Measurements from ENCODE around the gene FNDC3B.

FNDC3B gene

DNA sequence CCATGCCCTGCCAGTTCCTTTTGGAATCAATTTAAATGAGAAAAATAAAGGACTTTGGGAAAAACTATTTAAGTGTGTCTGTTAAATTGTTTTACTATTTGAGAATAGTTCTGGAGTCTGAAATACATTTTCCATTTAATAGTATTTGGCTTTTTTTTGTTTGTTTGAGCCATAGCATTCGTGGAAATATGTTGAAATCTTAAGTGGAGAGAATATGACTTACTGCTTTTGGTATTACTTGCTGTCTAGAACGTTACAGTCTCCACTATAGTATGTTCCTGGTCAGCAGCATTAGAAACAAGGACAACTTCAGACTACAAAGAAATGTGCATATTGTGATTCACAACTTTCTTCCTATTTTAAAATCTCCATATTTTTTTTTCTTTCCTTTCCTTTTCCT lies 229.5 kb downstream of the FNDC3B start:
- DNase-seq, result peak; percentile 45

DNA sequence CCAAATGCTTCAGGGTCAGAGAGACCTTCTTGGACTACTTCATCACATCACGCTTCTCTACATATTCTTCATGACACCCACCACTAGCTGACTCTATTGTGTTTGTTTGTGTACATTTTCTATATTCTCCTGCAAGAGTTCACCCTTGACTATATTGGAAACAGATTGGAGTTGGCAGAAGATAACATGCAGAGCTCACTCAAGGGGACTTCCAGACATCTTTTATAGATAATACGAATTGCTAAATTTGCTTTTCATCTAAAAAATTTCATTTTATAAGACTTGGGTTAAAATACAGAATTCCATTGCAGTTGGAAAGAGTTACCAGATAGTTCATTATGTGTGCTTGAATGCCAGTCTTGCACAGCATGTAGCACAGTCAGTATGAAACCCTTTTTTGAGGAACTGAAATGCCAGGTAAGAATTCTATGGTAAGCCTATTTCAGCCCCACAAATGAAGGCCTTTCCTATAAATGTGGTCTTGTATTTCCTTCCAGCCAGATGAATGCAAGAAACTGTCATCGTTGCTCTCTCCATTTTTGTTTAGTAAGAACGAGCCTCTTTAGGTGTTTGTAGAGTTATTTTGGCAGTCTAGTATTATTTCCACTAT lies 231.3 kb downstream of the FNDC3B start:
- DNase-seq, result no peak

DNA sequence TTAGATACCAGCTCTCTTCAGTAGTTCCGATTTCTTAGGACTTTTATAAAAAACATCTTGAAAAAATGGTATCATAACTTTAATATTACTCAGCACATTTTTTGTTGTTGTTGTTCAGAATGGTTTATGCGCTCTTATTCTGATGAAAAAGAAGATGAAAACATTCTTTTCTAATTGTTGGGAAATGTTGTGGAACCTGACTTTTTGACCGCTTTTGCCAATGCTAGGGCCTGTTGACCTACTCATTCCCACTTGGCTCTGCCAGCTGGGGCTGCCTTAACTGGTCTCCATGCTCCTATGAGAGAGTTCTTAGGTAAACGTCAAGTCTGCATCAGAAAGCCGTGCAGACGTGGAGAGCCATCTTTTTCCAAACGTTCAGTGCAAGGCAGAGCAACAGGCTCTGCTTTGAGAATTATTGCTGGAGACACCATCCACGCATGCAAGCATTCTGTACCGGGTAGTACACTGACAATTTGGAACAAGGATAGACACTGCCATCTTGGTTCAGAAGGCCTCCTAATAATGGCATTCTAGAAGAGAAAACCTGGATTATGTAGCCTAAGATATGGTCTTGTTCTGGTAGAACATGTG lies 232.1 kb downstream of the FNDC3B start:
- no peak for DNase-seq

DNA sequence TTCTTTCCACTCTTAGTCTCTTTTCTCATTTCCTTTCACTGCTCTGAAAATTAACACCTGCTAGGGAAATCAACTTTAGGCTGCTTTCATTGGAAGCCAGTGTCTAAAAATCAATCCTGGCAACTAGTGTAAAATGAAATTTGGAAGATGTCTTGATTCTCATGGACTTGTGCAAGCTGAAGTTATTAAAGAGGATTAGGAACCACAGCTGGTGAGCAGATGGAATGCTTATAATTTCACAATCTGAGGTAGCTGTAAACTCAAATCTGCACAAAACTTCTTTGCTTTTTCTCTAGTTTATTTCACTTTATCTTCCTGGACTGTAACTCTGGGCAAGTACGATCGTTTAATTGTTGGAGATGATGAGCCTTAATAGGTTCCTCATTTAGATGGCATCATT lies 233.3 kb downstream of the FNDC3B start:
- DNase-seq, result no peak

DNA sequence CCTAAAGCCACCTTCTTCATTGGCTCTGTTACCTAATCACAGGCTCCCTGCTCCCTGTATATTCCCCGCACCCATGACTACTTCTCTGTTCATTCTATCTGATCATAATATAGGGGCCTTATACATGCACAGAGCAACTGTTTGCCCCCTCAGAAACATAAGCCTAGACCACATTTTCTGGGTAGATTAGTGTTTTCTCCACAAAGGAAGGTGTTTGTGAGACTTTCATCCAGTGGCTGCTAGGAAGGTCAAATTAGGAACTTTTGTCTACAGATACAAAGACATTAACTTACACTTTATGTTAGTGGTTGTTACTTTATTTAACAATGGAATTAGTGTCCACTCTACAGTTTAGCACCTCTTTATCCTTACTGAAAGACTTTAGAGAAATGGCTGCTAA lies 234.0 kb downstream of the FNDC3B start:
- no peak for DNase-seq

DNA sequence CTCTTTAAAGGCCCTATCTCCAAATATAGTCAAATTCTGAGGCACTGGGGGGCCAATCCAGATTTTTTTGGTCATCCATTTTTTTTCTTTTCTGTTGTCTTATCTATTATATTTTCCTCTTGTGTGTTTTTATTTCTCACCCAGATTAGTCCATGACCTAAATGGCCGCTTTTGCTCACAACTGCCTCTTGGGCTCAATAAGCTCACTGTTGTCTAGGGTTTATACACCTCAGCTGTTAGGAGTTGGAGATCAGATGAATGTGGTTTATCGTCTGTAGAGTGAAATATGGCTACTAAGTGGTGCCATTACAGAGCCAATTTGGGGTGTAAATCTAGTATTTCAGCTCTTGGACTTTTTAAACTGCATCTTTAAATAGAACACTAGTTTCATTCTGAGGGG lies 235.5 kb downstream of the FNDC3B start:
- no peak for DNase-seq

DNA sequence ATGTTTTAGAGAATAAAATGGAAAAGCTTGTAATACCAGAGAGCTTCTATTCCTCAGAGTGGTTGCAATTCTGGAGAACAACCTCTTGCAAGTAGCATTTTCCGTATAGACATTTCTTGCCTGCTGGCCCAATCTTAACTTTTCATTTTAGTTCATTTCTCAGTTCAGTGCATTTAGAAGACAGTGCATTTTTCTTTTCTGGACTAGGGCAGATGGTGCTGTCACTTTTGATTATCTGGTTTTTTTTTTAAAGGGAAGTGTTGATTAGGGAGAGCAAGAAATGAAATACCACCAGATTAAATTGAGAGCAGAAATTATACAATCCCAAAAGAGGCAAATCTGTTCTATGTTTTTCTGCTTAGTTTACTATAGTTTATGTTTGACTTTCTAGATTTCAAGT lies 236.2 kb downstream of the FNDC3B start:
- no peak for DNase-seq

DNA sequence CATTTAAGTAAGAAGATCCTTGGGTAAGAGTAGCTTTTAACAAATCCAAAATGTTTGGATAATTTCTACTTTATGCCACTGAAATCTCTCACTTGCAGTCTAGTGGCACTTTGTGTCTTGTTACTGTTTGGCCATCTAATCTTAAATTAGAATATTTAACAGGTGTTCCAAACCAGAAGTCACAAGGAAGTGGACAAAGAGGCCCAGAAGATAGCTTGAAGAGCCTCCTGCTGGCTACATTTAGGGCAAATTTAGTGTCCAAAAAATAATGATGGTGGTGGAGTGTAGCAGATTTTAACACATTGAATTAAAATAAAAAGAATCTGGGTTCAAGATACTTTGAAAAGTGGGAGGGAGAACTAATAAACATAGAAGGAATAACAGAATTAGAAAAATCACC lies 236.7 kb downstream of the FNDC3B start:
- DNase-seq, result no peak

DNA sequence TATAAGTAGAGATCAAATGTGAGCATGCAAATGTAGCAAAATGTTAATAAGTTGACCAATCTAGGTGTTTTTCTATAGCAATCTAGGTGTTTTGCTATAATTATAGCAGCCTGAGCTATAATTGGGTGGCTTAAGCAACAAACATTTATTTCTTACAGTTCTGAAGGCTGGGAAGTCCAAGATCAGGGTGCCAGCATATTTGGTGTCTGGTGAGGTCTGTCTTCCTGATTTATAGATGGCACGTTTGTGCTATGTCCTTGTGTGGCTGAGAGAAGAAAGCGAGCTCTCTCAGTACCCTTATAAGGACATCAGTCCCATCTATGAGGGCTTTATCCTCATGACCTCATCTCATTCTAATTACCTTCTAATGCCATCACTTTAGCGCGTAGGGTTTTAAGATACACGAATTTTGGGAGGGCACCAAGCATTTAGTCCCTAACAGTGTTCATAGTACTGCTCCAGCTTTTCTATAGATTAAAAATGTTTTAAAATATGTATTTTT lies 237.8 kb downstream of the FNDC3B start:
- no peak for DNase-seq

DNA sequence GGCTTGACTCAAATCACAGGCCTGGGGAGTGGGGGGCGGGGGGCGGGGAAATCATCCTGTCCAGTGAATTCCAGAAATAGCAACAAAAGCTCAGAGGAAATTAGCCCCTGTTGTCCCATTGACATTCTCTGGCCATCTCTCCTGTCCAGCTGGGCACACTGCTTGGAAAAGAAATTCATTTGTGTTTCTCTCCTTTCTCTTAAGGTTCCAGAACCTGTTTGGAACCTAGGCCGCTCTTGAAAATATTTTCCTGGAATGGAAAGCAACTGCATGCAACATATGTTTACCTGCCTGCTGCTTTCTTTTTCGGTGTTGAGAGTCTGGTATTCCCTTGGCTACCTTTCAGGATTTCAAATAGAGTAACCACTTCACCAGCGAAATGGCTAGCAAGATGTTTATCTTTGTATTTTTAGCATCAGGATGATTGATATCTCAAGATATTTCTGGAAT lies 239.8 kb downstream of the FNDC3B start:
- DNase-seq, result peak; percentile 48

DNA sequence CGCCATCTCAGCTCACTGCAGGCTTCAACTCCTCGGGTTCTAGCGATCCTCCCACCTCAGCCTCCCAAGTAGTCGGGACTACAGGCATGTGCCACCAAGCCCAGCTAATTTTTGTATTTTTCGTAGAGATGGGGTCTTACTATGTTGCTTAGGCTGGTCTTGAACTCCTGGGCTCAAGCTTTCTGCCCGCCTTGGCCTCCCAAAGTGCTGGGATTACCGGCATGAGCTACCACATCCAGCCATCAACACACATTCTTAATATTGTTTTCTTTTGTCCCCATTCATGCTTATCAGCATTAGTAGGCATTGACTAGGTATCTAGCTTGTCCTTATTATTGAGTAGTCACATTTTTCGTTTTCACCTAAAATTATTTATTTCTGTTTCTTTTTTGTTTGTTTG lies 240.6 kb downstream of the FNDC3B start:
- DNase-seq, result peak; percentile 16

DNA sequence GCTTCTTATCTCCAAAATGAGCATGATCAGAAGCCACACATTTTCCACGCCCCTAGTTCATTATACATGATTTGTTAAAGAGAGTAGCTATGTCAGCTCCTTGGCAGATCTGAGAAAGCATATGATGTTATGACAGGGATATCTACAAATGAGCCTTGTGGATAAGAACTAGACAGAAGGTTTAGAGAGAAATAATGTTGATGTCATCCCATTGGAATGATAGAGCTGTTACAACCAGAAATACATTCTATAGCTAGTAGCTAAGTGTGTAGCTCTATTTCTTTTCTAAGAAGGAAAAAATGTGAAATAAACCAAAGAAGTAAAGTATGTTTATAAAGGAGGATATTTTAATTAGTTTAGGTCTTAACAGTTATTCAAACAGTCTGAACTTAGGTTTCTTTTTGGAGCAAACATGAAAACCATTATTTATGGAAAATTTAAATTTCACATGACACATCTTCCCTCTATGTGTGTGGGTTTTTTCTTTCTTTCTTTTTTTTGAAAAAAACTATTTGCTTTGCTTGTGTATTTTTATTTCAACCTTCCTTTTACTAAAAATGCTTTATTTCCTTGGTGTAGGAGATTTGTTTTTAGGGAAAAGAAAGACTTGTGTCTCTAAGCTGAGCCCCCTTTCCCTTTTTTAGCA lies 241.2 kb downstream of the FNDC3B start:
- DNase-seq, result peak; percentile 94

DNA sequence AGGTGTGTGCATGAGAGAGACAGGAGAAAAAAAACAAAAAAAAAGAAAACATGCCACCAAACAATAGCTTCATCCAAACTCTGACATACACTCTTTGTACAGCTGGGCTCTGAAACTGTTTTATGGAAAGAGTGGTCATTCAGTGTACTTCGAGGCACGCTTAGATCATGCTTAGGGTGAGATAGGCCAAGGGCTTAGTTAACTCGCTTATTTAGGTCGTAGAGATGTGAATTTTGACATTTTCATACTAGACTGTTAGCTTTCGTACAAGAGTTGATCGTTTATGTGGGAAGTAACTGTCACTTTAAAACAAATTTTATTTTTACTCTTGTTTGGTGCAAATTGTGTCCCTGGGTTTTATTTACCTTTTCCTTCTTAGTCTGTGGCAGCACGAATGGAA lies 242.5 kb downstream of the FNDC3B start:
- DNase-seq, result no peak

DNA sequence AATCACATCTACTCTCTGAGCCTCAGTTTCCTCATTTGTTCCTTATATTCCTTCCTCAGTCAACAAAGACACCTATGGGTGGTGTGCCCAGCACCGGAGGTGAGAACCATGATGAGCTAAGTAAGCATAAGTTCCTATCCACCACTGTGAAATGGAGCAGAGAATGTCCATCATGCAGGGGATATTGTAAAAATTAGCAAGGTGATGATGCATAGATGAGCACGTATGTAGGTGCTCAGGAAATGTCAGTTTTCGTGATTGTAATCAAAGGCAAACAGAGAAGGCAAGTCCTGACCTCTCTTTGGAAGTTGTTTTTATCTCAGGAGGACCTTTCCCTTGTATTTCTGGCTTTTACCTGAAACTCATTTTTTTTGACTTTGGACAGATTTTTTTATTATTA lies 243.5 kb downstream of the FNDC3B start:
- no peak for DNase-seq

DNA sequence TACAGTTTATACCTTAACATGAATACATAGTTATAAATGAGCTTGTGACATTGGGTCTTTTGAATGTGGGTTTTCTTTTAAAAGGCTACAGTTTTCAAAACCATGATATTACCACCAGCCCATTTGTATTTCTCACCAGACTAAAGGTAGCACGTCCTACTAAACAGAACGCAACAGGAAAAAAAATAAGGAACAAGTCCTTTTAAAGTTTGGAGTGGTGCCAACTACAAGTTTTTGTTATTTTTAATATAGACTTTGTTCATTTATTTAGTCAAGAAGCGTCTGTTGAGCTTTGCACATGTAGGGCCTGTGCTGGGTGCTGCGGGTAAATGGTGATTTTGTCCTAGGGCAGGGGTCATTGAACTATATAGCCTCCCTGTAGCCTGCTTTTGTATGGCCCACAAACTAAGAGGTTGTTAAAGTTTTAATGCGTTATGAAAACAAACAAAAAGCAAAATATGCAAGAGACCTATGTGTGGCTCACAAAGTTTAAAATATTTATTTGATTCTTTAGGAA lies 244.5 kb downstream of the FNDC3B start:
- DNase-seq, result no peak

DNA sequence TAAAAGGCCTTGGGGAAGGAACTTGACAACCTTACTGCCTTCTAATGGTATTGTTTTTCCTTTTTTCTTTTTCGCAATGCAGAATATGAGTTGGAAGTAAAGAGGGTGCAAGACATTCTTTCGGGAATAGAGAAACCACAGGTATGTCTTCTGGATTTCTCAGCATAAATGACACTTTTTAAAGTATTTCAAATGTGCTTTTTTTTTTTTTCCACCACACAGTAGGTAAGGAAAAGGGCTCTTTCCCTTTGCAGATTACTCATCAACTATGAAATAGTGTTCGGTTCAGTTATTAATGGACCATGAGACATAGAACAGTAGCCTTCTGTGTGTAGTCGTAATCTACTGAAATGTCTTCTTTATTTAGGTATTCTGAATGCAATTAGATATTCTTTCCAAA lies 246.5 kb downstream of the FNDC3B start:
- peak; percentile 77 for DNase-seq

DNA sequence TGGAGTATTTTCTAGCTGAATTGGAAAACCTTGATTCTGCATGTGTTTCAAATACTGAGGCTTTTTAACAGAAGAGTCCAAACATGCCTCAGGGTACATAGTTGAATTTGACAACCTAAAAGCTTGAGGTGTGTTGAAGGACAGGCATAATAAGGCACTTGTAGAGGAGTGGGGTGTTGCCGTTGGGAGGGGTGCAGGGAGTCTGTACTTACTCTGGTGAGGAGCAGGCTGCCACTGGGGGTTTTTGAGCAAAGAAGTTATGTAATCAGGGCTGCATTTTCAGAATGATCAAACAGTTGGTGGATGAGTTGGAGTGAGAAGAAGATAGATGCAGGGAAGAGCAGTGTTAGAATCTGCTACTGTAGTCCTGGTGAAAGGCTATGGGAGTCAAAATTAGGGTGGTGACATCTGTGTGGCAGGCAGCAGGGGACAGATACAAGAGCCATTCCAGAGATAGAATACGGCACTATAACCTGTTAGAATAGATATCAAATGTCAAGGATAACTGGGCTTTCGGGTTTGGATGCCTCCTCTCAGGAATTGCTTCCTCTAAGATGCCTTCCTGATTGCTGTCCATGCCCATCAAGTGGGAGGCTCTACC lies 247.3 kb downstream of the FNDC3B start:
- no peak for DNase-seq

DNA sequence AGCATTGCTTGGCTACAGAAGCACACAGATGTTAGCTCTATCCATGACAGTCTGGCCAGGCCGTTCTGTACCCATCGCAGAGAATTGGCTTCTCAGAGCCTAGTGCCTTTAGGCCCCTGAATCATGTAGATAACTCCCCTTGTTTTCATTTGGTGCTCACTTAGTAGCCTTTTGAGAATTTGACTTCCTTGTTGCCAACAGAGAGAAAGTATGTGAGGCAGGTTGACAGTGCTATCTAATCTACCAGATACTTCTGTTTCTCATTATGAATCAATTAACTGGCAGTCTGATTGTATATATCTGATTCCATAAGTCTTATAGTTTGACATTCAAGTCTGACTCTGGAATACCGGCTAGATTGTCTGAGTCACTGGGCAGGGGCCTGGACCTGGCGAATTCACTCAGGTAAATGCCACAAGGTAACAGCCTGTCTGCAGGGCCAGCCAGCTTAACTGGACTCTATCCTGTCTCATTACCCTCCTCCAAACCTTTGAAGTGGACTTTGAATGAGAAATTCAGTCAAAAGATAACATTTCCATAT lies 248.6 kb downstream of the FNDC3B start:
- no peak for DNase-seq

DNA sequence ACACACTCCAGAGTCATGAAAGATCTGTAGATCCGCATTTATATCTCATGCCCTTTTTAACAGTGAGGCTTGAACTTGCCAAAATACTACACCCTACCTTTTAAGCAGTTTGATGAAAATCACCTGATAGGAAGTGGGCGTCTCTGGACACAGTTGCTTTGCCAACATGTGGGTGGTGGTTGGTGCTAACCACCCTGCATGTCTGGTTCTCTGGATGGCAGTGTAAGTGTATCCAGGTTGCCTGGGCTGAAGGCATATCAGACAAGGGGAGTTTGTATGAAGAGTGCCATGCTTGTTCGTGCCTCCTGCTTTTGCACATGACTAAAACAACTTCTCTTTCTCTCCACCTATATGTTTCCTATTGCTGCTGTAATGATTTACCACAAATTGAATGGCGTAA lies 249.3 kb downstream of the FNDC3B start:
- no peak for DNase-seq

DNA sequence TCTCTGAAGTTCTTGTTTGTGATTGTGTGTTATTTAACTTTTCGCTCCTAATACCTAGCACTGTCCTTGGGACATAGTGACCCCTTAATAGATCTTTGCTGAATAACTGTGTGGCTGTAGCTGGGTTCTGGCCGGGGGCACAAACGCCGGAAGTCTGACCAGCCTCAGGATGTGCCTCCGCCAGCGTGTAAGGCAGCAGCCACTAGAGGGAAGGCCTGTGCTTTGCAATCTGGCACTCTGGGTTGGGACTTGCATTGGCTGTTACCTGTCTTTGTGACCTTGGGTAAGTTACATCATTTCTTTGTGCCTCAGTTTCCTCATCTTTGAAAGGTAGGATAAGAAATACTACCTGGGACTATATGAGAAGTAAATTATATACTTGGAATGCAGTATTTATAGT lies 250.2 kb downstream of the FNDC3B start:
- no peak for DNase-seq

DNA sequence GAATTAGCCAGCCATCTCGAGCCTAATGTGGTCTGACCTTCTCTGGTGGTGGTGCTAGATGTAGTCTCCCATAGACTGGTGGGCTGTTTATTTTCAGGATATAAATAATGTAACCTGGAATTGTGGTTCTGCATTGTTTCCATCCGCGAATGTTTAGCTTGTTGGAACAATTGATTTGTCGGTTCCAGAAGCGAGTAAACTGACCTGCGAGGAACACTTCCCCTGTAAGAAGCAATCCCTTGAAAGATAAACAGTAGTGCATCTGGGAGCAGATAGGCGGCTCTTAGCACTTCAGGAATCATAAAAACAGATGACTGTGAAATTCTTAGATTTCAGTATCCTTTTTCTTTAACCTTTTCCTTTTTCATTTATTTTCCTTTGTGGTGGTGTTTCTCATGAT lies 251.1 kb downstream of the FNDC3B start:
- no peak for DNase-seq

DNA sequence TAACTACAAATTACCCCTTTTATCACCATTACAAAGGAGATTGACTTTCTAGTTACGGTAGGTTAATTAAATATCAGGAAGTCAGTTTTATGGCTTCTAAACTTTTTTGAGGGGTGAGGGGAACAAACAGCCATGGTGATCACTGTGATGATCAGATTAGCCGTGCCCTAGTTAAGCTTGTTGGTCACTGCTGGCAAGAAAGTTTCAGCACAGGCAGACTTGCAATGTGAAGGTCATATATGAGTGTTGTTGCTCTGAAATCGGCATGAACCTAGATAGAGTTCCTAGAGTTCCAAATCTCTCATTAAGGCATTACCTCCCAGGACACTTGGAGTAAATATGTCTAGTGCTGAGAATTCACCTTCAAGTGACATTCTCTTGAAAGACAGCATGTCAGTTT lies 252.3 kb downstream of the FNDC3B start:
- DNase-seq, result no peak

DNA sequence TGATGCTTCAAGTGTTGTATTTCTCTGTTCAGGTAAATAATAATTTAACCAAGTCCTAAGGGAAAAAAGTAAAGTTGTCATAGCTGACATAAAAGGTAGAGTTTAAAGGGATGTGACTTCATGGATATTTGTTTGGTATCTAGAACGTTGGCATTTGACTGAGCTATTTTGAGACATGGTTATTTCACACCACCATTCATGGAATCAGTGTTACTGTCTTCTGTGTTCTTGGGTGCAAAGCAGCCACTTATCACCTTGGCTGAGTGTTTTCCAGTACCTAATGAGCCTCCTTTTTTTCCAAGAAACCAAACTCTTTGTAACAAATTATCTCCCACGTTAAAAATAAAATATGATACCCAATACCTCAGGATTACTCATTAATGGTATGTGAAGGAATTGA lies 253.0 kb downstream of the FNDC3B start:
- no peak for DNase-seq
